ENCODE measurements around the gene PTPN14.
"Not testable (repeated sequence)": the region's sequence is repeated elsewhere in the genome, so short reads cannot be mapped to it uniquely, and the experiment has no call there.

The PTPN14 gene

DNA sequence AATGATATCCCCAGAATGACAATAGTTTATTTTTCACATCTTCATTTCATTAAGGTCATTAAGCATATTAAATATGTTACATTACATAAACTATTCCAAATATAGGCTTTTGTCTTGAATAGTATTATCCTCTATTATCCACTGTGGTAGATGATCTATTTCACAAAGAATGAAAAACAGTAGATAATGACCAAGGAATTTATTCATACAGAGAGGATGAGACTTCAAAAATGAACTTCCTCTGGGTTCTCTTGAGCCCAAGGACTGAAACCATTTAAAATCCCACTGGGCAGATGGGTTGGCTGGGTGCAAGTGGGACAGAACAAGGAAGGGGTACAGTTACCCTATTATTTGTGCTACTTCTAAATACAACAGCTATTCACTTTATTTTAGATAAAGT, 33.0 kb downstream of the PTPN14 start:
- DNase-seq (ENCODE audit: low spot score in 2 of 2): no peak

DNA sequence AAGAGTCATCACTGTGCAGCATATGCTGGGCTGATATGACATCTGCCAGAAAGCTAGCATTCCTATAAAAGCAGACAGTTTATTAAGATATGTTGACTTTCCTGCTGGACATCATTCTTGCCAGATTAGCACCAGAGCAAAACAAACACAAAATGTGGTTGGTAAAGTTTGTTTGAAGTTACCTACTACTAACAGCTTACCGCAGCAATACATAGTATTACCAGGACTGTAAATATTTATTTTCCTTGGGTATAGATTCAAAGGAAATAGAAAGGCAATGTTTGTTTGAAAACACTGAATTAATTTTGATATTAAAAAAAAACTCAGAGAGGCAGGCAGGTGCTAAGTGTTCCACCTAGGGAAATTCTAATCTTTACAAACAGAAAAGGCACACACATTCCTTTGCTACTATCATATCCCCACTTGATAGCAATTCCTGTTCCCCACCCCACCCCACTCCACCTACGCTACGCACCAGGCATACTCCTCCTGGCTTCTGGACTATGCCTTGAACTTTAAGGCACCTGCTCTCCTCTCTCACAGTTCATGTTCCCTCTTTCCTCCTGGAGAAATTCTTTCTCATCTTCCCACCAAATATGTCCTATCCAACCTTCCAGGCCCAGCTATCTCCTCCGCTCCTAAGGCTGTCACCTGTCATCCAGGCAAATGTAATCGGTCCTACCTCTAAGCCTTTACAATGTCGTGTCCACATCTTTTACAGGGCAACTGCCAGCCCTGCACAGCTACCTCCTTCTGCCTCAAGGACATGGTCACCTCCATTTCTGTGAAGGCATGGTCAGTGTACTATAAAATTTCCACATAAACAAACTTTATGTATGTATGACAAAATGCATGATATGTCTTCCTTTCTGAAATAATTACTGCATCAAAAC, 34.7 kb downstream of the PTPN14 start:
- no peaks in the 10 kb centered on the region for H3K4me1 ChIP-seq
- H3K27me3 ChIP-seq (ENCODE audit: low read depth): no peaks in the 10 kb centered on the region
- in situ Hi-C loops (cut with MboI; ENCODE audit: low sequenced_read_pairs): no loop called here
- H3K36me3 ChIP-seq (replicated peaks): no peaks in the 10 kb centered on the region
- DNase-seq (ENCODE audit: low spot score in 2 of 2): no peak
- no peaks in the 10 kb centered on the region for H3K9me3 ChIP-seq
- H3K4me3 ChIP-seq: no peak overlapping the region

More for the DNA sequence above, 33.0 kb downstream of the PTPN14 start:
- H3K4me3 ChIP-seq: no peak overlapping the region
- in situ Hi-C loops (cut with MboI; ENCODE audit: low sequenced_read_pairs): no loop called here
- no peaks in the 10 kb centered on the region for H3K36me3 ChIP-seq (replicated peaks)
- H3K4me1 ChIP-seq: no peaks in the 10 kb centered on the region
- H3K27me3 ChIP-seq (ENCODE audit: low read depth): no peaks in the 10 kb centered on the region
- H3K9me3 ChIP-seq: no peaks in the 10 kb centered on the region

GRCh38 chr1:214515544-214516433, 35.6 kb downstream of the PTPN14 start:
- in situ Hi-C loops (cut with MboI; ENCODE audit: low sequenced_read_pairs): no loop called here
- H3K27me3 ChIP-seq (ENCODE audit: low read depth): no peaks in the 10 kb centered on the region
- H3K4me1 ChIP-seq: no peaks in the 10 kb centered on the region
- H3K36me3 ChIP-seq (replicated peaks): no peaks in the 10 kb centered on the region
- no peak for DNase-seq (ENCODE audit: low spot score in 2 of 2)
- H3K9me3 ChIP-seq: no peaks in the 10 kb centered on the region
- no peak overlapping the region for H3K4me3 ChIP-seq

DNA sequence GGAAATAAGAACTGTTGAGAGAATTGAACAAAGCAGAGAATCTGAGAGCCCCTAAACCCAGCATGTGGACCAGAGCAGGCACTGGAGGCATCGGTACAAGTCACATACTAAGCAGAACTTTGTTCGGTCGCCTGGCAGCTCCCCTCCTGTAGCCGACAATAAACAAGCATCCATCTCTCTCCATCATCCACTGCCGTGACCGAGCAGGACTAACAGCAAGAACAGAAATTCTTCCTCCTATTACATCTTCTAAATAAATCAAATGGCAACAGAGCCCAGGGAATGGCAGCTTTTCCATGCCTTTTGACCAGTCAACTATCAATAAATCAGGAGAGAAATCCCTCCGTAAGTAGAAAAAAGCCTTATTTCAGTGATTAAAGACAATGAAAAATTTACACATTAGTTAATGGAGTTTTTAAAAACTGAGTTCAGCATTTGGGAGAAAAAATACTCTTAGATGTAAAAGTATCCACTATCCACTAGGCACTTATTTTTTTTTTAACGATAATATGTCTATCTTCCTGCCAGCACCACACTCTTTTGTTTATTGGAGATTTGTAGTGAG, 36.5 kb downstream of the PTPN14 start:
- in situ Hi-C loops (cut with MboI; ENCODE audit: low sequenced_read_pairs): no loop called here
- H3K27me3 ChIP-seq (ENCODE audit: low read depth): no peaks in the 10 kb centered on the region
- no peak for DNase-seq (ENCODE audit: low spot score in 2 of 2)
- H3K4me3 ChIP-seq: no peak overlapping the region
- H3K36me3 ChIP-seq (replicated peaks): no peaks in the 10 kb centered on the region
- peaks cover 2% of the 10 kb centered on the region; the same call in 1 of the 2 replicates for H3K9me3 ChIP-seq
- H3K4me1 ChIP-seq: no peaks in the 10 kb centered on the region

DNA sequence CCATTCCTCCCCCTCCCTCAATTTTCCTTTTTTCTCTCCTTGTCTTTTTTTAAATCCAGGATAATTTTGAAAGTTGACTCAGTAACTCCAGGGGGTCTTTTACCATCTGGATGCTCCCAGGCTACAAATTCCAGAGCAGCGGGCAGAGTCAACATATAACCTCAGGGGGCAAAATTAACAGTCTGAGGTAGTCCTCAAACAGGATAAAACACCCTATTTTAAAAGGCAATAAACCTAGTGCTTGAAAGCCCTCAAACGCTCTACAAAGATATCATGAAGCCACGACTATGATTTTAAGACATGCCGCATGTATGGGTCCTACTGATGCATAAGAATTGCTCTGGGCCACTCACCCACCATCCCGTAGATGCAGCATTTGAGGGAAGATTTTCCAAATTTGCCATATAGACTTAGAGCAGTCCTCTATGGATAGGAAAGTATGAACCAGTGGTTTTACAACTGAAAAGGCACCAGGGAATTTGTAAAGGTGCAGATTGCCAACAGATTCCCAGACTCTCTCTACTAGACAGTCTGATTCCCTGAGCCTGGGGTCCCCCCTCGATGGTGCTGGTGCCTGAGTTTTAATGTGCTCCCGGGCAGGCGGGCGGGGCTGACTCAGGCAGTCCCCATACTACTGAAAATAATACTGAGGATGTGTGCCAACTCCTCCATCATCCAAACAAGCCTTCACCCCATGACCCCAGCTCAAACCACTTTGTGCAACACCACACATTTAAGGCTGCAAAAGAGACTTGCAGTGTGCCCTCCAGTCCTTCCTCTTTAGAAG, 37.2 kb downstream of the PTPN14 start:
- Histone ChIP-seq H3K4me1 (no peaks in the 10 kb centered on the region), H3K4me3 (no peak overlapping the region), H3K27me3 (ENCODE audit: low read depth) (no peaks in the 10 kb centered on the region), H3K36me3 (replicated peaks) (no peaks in the 10 kb centered on the region), H3K9me3 (peaks cover 2% of the 10 kb centered on the region; the same call in 1 of the 2 replicates)
- no peak for DNase-seq (ENCODE audit: low spot score in 2 of 2)
- in situ Hi-C loops (cut with MboI; ENCODE audit: low sequenced_read_pairs): no loop called here

- no peak for DNase-seq (ENCODE audit: low spot score in 2 of 2)
- no peaks in the 10 kb centered on the region for H3K36me3 ChIP-seq (replicated peaks)
- in situ Hi-C loops (cut with MboI; ENCODE audit: low sequenced_read_pairs): no loop called here
- H3K27me3 ChIP-seq (ENCODE audit: low read depth): no peaks in the 10 kb centered on the region
- no peak overlapping the region for H3K4me3 ChIP-seq
- no peaks in the 10 kb centered on the region for H3K4me1 ChIP-seq
- peaks cover 2% of the 10 kb centered on the region; the same call in 1 of the 2 replicates for H3K9me3 ChIP-seq
Observed at GRCh38 chr1:214513394-214513793, 38.0 kb downstream of the PTPN14 start.

DNA sequence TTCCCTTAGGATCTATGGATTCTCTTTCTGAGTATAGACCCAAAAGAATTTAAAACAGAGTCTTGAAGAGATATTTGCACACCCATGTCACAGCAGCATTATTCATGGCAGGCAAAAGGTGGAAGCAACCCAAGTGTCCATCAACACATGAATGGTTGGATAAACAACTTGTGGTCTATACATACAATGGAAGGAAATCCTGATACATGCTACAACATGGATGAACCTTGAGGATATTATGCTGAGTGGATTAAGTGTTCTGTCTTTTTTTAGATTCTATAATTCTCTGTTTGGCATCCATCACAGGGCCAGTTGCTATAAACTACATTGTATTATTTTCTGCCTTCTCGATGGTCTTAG, 39.8 kb downstream of the PTPN14 start:
- DNase-seq (ENCODE audit: low spot score in 2 of 2): no peak
- H3K36me3 ChIP-seq (replicated peaks): no peaks in the 10 kb centered on the region
- peaks cover 8% of the 10 kb centered on the region for H3K4me1 ChIP-seq
- in situ Hi-C loops (cut with MboI; ENCODE audit: low sequenced_read_pairs): no loop called here
- no peaks in the 10 kb centered on the region for H3K27me3 ChIP-seq (ENCODE audit: low read depth)
- H3K9me3 ChIP-seq: peaks cover 2% of the 10 kb centered on the region; the same call in 1 of the 2 replicates
- no peak overlapping the region for H3K4me3 ChIP-seq

DNA sequence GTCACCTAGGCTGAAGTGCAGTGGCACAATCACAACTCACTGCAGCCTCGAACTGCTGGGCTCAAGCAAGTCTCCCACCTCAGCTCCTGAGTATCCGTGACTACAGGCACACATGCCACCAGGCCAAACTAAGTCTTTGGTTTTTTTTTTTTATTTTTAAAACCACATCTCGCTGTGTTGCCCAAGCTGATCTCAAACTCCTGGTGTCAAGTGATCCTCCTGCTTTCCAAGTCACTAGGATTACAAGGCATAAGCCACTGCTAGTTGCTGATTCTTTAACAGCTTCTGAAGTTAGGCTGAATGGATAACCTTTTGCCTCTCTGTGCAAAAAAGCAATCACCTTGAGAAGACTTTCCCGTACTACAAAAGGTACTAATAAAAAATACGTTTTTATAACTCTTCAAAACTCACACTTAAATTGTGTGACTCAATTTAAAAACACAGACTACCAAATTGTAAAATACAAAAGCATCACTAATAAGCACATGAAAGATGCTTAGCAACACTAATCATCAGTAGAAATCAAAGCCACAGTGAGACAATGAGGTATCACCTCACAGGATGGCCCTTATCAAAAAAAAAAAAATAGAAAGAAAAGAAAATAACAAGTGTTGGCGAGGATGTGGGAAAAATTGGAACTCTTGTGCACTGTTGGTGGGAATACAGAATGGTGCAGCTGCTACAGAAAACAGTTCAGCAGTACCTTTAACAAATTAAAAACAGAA, 40.3 kb downstream of the PTPN14 start:
- DNase-seq (ENCODE audit: low spot score in 2 of 2): no peak
- Histone ChIP-seq H3K9me3 (peaks cover 2% of the 10 kb centered on the region; the same call in 1 of the 2 replicates), H3K4me3 (no peak overlapping the region), H3K36me3 (replicated peaks) (no peaks in the 10 kb centered on the region), H3K27me3 (ENCODE audit: low read depth) (no peaks in the 10 kb centered on the region), H3K4me1 (peaks cover 8% of the 10 kb centered on the region)
- in situ Hi-C loops (cut with MboI; ENCODE audit: low sequenced_read_pairs): no loop called here

DNA sequence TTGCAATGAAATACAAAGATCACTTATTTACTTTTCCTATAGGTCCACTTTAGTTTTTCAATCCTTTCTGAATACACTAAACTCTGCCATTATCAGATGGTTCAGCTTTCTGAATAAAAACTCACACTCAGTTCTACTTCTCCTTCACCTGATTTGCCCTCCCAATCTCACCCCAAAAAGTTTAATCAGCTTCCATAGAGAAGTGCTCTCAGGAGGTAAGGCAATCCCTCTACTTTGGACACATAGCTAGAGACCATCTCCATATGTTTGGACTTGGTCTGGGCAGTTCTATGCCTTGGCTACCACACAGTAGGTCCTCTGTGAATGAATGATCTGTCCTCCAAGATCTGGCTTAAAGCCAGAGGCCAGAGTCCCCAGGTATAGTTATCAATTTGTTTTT, 40.9 kb downstream of the PTPN14 start:
- peaks cover 8% of the 10 kb centered on the region for H3K4me1 ChIP-seq
- H3K36me3 ChIP-seq (replicated peaks): no peaks in the 10 kb centered on the region
- H3K9me3 ChIP-seq: peaks cover 2% of the 10 kb centered on the region; the same call in 1 of the 2 replicates
- no peak for DNase-seq (ENCODE audit: low spot score in 2 of 2)
- in situ Hi-C loops (cut with MboI; ENCODE audit: low sequenced_read_pairs): no loop called here
- no peak overlapping the region for H3K4me3 ChIP-seq
- no peaks in the 10 kb centered on the region for H3K27me3 ChIP-seq (ENCODE audit: low read depth)

DNA sequence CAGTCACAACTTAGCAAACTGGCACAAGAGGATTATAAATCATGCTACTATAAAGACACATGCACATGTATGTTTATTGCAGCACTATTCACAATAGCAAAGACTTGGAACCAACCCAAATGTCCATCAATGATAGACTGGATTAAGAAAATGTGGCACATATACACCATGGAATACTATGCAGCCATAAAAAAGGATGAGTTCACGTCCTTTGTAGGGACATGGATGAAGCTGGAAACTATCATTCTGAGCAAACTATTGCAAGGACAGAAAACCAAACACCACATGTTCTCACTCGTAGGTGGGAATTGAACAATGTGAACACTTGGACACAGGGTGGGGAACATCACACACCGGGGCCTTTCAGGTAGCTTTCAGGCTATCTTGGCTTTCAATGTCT, 41.8 kb downstream of the PTPN14 start:
- H3K4me3 ChIP-seq; H3K36me3 ChIP-seq (replicated peaks); H3K4me1 ChIP-seq; H3K27me3 ChIP-seq (ENCODE audit: low read depth); H3K9me3 ChIP-seq; DNase-seq (ENCODE audit: low spot score in 2 of 2); in situ Hi-C loops (cut with MboI; ENCODE audit: low sequenced_read_pairs): not testable (repeated sequence)

DNA sequence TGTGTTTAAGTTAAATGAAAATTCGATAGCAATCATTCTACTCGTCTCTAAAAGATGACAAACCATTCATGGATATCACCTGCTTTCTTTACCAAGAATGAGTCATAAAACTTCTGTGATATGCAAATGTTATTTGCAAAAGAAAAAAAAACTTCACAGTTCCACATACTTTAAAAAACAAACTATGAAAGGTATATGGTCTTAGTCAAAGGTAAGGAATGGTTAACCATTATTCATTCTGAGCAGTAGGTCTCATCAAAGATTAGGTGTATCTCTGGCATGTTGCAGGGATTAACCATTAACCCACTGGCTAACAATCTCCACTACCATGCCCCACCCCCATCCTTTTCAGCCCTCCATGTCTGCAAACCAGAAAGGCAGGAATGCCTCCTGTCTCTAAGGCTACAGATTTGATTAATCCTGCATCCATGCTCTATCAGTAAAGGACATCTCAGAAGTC, 44.4 kb downstream of the PTPN14 start:
- H3K4me3 ChIP-seq: no peak overlapping the region
- in situ Hi-C loops (cut with MboI; ENCODE audit: low sequenced_read_pairs): no loop called here
- no peaks in the 10 kb centered on the region for H3K27me3 ChIP-seq (ENCODE audit: low read depth)
- H3K36me3 ChIP-seq (replicated peaks): no peaks in the 10 kb centered on the region
- DNase-seq (ENCODE audit: low spot score in 2 of 2): peak; percentile 9 to 62
- peaks cover 8% of the 10 kb centered on the region for H3K4me1 ChIP-seq
- peaks cover 2% of the 10 kb centered on the region; the same call in 1 of the 2 replicates for H3K9me3 ChIP-seq

- no peaks in the 10 kb centered on the region for H3K9me3 ChIP-seq
- no peak overlapping the region for H3K4me3 ChIP-seq
- in situ Hi-C loops (cut with MboI; ENCODE audit: low sequenced_read_pairs): no loop called here
- H3K27me3 ChIP-seq (ENCODE audit: low read depth): no peaks in the 10 kb centered on the region
- no peak for DNase-seq (ENCODE audit: low spot score in 2 of 2)
- H3K36me3 ChIP-seq (replicated peaks): no peaks in the 10 kb centered on the region
- H3K4me1 ChIP-seq: peaks cover 8% of the 10 kb centered on the region
Observed at GRCh38 chr1:214505134-214505533, 46.3 kb downstream of the PTPN14 start.

Data from HAP-1 (cell line).